ENCODE results near the gene RAP1GAP2.

RAP1GAP2 gene

GRCh38 chr17:2957631-2958286 is 161.5 kb downstream of the RAP1GAP2 start:
- Histone ChIP-seq H3K9ac (ENCODE audit: low read depth, low read length) (no peak overlapping the region), H3K4me1 (ENCODE audit: control insufficient read depth, insufficient read depth, low read length) (peaks cover 45% of the 10 kb centered on the region), H3K9me3 (replicated peaks; ENCODE audit: low read length) (no peaks in the 10 kb centered on the region), H3K36me3 (ENCODE audit: insufficient read depth, low read length) (no peaks in the 10 kb centered on the region), H3K4me2 (ENCODE audit: low read length) (no peak overlapping the region), H3K27me3 (ENCODE audit: control insufficient read depth, insufficient read depth, low read length) (no peaks in the 10 kb centered on the region), H3K4me3 (ENCODE audit: low read length) (no peak overlapping the region)

- H3K27me3 ChIP-seq (ENCODE audit: control insufficient read depth, insufficient read depth, low read length) = no peaks in the 10 kb centered on the region
- no peak overlapping the region for H3K4me2 ChIP-seq (ENCODE audit: low read length)
- no peaks in the 10 kb centered on the region for H3K36me3 ChIP-seq (ENCODE audit: insufficient read depth, low read length)
- no peak overlapping the region for H3K4me3 ChIP-seq (ENCODE audit: low read length)
- peaks cover 45% of the 10 kb centered on the region for H3K4me1 ChIP-seq (ENCODE audit: control insufficient read depth, insufficient read depth, low read length)
- no peaks in the 10 kb centered on the region for H3K9me3 ChIP-seq (replicated peaks; ENCODE audit: low read length)
- H3K9ac ChIP-seq (ENCODE audit: low read depth, low read length) = no peak overlapping the region
Observed at GRCh38 chr17:2958706-2959222, 162.5 kb downstream of the RAP1GAP2 start.

- H3K4me1 ChIP-seq (ENCODE audit: control insufficient read depth, insufficient read depth, low read length) = peaks cover 44% of the 10 kb centered on the region
- peak overlapping the region; percentile 71 for H3K4me2 ChIP-seq (ENCODE audit: low read length)
Observed at GRCh38 chr17:2959371-2960130, 163.3 kb downstream of the RAP1GAP2 start.

DNA sequence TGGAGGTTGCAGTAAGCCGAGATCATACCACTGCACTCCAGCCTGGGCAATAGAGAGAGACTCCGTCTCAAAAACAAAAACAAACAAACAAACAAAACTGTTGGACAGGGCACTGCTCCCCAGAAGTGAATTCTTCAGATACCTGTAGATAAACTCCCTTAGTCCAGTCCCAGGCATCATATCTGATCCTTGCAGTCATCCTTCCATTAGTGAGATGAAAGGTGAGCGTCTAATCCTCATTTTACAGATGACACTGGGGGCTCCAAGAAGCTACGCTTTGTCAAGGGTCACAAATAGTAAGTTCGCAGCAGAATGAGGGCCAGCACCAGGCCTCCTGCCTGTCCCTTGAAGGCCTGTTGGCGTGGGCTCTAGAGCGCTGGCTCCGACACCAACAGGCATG is 165.2 kb downstream of the RAP1GAP2 start:
- Histone ChIP-seq H3K9me3 (replicated peaks; ENCODE audit: low read length) (no peaks in the 10 kb centered on the region), H3K27me3 (ENCODE audit: control insufficient read depth, insufficient read depth, low read length) (no peaks in the 10 kb centered on the region), H3K36me3 (ENCODE audit: insufficient read depth, low read length) (no peaks in the 10 kb centered on the region), H3K4me1 (ENCODE audit: control insufficient read depth, insufficient read depth, low read length) (peaks cover 37% of the 10 kb centered on the region), H3K4me2 (ENCODE audit: low read length) (no peak overlapping the region), H3K9ac (ENCODE audit: low read depth, low read length) (no peak overlapping the region), H3K4me3 (ENCODE audit: low read length) (no peak overlapping the region)

More at GRCh38 chr17:2959371-2960130, 163.3 kb downstream of the RAP1GAP2 start:
- Histone ChIP-seq H3K36me3 (ENCODE audit: insufficient read depth, low read length) (no peaks in the 10 kb centered on the region), H3K27me3 (ENCODE audit: control insufficient read depth, insufficient read depth, low read length) (no peaks in the 10 kb centered on the region), H3K4me3 (ENCODE audit: low read length) (no peak overlapping the region), H3K9me3 (replicated peaks; ENCODE audit: low read length) (no peaks in the 10 kb centered on the region), H3K9ac (ENCODE audit: low read depth, low read length) (no peak overlapping the region)

- Histone ChIP-seq H3K9me3 (replicated peaks; ENCODE audit: low read length) (no peaks in the 10 kb centered on the region), H3K9ac (ENCODE audit: low read depth, low read length) (no peak overlapping the region), H3K4me1 (ENCODE audit: control insufficient read depth, insufficient read depth, low read length) (peaks cover 35% of the 10 kb centered on the region), H3K4me3 (ENCODE audit: low read length) (no peak overlapping the region), H3K36me3 (ENCODE audit: insufficient read depth, low read length) (no peaks in the 10 kb centered on the region), H3K4me2 (ENCODE audit: low read length) (no peak overlapping the region), H3K27me3 (ENCODE audit: control insufficient read depth, insufficient read depth, low read length) (no peaks in the 10 kb centered on the region)
Observed at GRCh38 chr17:2962236-2962635, 166.0 kb downstream of the RAP1GAP2 start.

DNA sequence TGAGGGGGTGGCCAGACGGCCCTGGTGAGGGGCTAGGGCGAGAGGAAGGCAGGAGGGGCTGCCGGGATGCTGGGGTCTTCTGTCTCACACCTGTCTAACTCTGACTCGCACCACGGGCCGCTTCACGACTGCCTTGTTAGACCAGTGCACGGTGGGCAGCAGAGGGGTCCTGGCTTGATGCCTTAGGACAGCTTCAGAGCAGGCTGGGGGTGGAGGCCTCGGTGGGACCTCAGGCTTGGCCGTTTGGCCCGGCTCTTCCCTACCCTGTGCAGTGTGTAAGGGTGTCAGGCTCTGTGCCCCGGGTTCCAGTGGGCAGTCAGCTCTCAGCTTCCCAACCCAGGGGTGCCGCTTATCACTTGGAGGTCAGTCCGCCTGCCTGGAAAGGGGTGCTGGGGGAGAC is 166.5 kb downstream of the RAP1GAP2 start:
- Histone ChIP-seq H3K27me3 (ENCODE audit: control insufficient read depth, insufficient read depth, low read length) (no peaks in the 10 kb centered on the region), H3K4me3 (ENCODE audit: low read length) (no peak overlapping the region), H3K36me3 (ENCODE audit: insufficient read depth, low read length) (no peaks in the 10 kb centered on the region), H3K9me3 (replicated peaks; ENCODE audit: low read length) (no peaks in the 10 kb centered on the region), H3K9ac (ENCODE audit: low read depth, low read length) (no peak overlapping the region), H3K4me1 (ENCODE audit: control insufficient read depth, insufficient read depth, low read length) (peaks cover 32% of the 10 kb centered on the region), H3K4me2 (ENCODE audit: low read length) (no peak overlapping the region)

DNA sequence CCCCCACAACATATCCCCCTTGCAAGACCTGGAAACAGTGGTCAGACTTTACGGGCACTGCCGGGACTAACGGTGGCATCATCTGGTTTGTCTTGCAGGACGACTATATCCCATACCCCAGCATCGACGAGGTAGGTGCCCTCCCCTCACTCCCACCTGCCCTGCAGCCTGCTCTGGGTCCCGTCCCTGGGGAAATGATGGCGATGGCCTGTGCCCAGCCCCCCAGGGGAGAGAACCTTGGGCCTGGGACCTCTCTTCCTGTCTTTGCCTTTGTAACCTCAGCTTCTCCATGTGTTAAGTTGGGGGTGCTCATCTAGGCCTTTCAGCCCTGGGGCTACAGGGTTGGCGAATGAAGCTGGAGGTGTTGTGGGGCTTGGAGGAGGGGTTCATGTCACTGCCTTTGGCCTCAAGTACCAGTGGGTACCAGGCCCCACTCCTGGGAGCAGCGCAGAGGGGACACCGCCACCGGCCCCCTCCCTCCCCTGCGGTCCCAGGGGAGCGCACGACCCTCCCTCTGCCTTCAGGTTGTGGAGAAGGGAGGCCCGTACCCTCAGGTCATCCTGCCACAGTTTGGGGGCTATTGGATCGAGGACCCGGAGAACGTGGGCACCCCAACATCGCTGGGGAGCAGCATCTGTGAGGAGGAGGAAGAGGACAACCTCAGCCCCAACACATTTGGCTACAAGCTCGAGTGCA is 167.2 kb downstream of the RAP1GAP2 start:
- Histone ChIP-seq H3K4me1 (ENCODE audit: control insufficient read depth, insufficient read depth, low read length) (peaks cover 25% of the 10 kb centered on the region), H3K9ac (ENCODE audit: low read depth, low read length) (no peak overlapping the region), H3K27me3 (ENCODE audit: control insufficient read depth, insufficient read depth, low read length) (no peaks in the 10 kb centered on the region), H3K4me2 (ENCODE audit: low read length) (no peak overlapping the region), H3K9me3 (replicated peaks; ENCODE audit: low read length) (no peaks in the 10 kb centered on the region), H3K4me3 (ENCODE audit: low read length) (no peak overlapping the region), H3K36me3 (ENCODE audit: insufficient read depth, low read length) (no peaks in the 10 kb centered on the region)

GRCh38 chr17:2964028-2964356 is 167.8 kb downstream of the RAP1GAP2 start:
- Histone ChIP-seq H3K4me3 (ENCODE audit: low read length) (no peak overlapping the region), H3K9ac (ENCODE audit: low read depth, low read length) (no peak overlapping the region), H3K36me3 (ENCODE audit: insufficient read depth, low read length) (no peaks in the 10 kb centered on the region), H3K9me3 (replicated peaks; ENCODE audit: low read length) (no peaks in the 10 kb centered on the region), H3K27me3 (ENCODE audit: control insufficient read depth, insufficient read depth, low read length) (no peaks in the 10 kb centered on the region), H3K4me2 (ENCODE audit: low read length) (no peak overlapping the region), H3K4me1 (ENCODE audit: control insufficient read depth, insufficient read depth, low read length) (peaks cover 25% of the 10 kb centered on the region)

DNA sequence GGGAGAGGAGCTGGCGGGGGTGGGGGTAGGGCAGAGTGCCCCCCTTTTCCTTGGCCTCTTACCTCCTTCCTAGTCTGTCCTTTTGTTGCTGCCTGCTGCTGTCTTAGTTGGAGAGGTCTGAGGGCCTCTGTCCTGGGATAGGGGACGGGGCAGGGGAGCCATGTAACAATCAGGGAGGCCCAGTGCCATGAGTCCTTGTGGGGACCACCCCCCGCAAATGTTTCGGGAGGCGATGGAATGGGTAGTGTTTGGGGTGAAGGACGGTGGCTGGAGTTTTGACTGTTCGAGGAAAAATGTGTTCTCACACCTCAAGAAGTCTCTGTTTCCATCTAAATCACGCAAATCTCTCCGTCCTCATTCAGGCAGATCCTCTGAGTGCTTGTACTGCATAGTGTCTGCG is 168.1 kb downstream of the RAP1GAP2 start:
- Histone ChIP-seq H3K9me3 (replicated peaks; ENCODE audit: low read length) (no peaks in the 10 kb centered on the region), H3K36me3 (ENCODE audit: insufficient read depth, low read length) (no peaks in the 10 kb centered on the region), H3K4me1 (ENCODE audit: control insufficient read depth, insufficient read depth, low read length) (peaks cover 23% of the 10 kb centered on the region), H3K4me2 (ENCODE audit: low read length) (no peak overlapping the region), H3K9ac (ENCODE audit: low read depth, low read length) (no peak overlapping the region), H3K27me3 (ENCODE audit: control insufficient read depth, insufficient read depth, low read length) (no peaks in the 10 kb centered on the region), H3K4me3 (ENCODE audit: low read length) (no peak overlapping the region)

DNA sequence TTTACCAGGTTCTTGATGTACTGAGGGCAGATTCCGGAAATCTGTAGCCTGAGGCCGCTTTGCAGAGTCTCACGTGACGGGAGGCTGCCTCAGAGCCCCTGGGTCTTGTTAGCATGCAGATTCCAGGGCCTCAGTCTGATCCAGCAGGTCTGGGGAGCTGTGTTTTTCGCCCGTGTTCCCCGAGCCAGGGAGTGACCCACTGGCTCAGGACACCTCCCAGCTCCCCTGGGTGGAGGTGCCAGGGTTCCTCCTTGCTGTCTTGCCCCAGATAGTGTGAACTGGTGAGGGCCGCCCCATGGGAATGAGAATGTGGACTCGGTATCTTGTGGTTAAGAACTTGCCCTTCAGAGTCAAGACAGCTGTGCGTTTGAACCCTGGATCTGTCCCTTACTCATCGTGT is 168.6 kb downstream of the RAP1GAP2 start:
- H3K27me3 ChIP-seq (ENCODE audit: control insufficient read depth, insufficient read depth, low read length) = no peaks in the 10 kb centered on the region
- H3K9me3 ChIP-seq (replicated peaks; ENCODE audit: low read length) = no peaks in the 10 kb centered on the region
- H3K4me3 ChIP-seq (ENCODE audit: low read length) = no peak overlapping the region
- no peak overlapping the region for H3K9ac ChIP-seq (ENCODE audit: low read depth, low read length)
- no peak overlapping the region for H3K4me2 ChIP-seq (ENCODE audit: low read length)
- no peaks in the 10 kb centered on the region for H3K36me3 ChIP-seq (ENCODE audit: insufficient read depth, low read length)
- H3K4me1 ChIP-seq (ENCODE audit: control insufficient read depth, insufficient read depth, low read length) = peaks cover 18% of the 10 kb centered on the region

DNA sequence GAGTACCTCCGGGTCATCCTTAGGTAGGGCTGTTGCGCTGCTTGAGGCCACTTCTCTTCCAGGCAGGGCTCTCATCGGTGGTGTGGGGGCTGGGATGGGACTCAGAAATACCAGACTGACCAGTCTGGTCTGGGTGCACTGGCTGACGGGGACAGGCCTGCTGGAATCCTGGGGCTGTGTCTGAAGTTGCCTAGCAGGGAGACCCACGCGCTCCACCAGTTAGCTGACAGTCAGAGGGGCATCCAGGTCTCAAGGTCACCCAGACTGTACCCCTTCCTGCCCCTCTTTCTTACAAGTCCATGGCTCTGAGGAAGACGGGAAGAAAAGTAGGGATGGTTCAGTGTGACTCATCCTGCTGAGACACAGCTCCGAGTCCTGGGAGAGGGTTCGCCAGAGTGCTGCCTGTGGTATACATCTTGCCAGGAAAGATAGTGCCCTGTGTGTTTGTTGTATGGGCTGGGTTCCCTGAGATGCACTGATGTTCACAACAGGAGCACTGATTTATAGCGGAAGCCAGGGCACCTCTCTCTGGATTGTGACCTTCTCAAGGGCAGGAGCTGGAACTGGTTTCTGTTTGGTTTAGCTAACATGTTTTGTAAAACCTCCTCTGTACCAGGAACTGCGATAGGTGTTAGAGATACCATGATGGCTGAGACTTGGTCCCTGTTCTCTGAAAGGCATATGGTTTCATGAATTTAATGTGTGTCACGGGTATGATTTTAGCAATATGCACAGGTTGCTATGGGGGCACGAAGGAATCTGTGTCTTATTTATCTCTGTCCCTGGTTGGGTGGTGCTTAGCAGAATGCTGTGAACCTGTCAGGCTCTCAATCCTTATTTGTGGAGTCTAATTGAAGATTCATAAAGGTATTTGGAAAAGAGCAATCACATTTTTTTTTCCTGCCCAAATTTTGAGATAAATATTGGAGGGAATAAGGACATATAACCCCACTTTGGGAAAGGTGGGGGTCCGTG is 169.7 kb downstream of the RAP1GAP2 start:
- H3K4me2 ChIP-seq (ENCODE audit: low read length) = peak overlapping the region; percentile 55
- peaks cover 9% of the 10 kb centered on the region for H3K4me1 ChIP-seq (ENCODE audit: control insufficient read depth, insufficient read depth, low read length)
- H3K36me3 ChIP-seq (ENCODE audit: insufficient read depth, low read length) = no peaks in the 10 kb centered on the region
- no peak overlapping the region for H3K9ac ChIP-seq (ENCODE audit: low read depth, low read length)
- no peaks in the 10 kb centered on the region for H3K9me3 ChIP-seq (replicated peaks; ENCODE audit: low read length)
- H3K4me3 ChIP-seq (ENCODE audit: low read length) = no peak overlapping the region
- no peaks in the 10 kb centered on the region for H3K27me3 ChIP-seq (ENCODE audit: control insufficient read depth, insufficient read depth, low read length)

All from skeletal muscle satellite cell (primary cell).